Neural cell (in vitro differentiated cells): ENCODE data around the gene SLC25A26. TPM values are rescaled to one million over a fixed set of nuclear protein-coding genes. Genes with fewer than 3 reads are reported as not detected.

Experiments used
- H2AFZ ChIP-seq: fragments of 200-600, 300-800 bp; sonication (generic), shearing (Covaris generic); 2 replicates; pipeline ENCODE4 v1.6.0; 2014; ENCODE audit warnings: low read depth, mild to moderate bottlenecking, antibody characterized with exemption, low read length, moderate library complexity
- H3F3A ChIP-seq: fragments of 200-600 bp; shearing (Covaris generic); 2 replicates; pipeline ENCODE4 v1.6.1; 2016; ENCODE audit warnings: mild to moderate bottlenecking, moderate library complexity, mixed read lengths, antibody characterized with exemption, low read length; ENCODE audit not compliant: insufficient read depth, poor library complexity, severe bottlenecking
- H3K27ac ChIP-seq: fragments of 200-600, 300-800 bp; sonication (generic), shearing (Covaris generic); 2 replicates; pipeline ENCODE4 v1.5.1; 2014; ENCODE audit warnings: mild to moderate bottlenecking, low read length, moderate library complexity
- H3K27me3 ChIP-seq: fragments of 300-800, 200-600 bp; sonication (generic), shearing (Covaris generic); 2 replicates; pipeline ENCODE4 v1.6.0; 2014; ENCODE audit warnings: mild to moderate bottlenecking, low read depth, low read length, moderate library complexity; ENCODE audit not compliant: insufficient read depth
- H3K36me3 ChIP-seq: fragments of 300-800, 200-600 bp; sonication (generic), shearing (Covaris generic); 2 replicates; pipeline ENCODE4 v1.5.1; 2014; ENCODE audit warnings: mild to moderate bottlenecking, antibody characterized with exemption, low read length, moderate library complexity; ENCODE audit not compliant: insufficient read depth
- H3K4me2 ChIP-seq: fragments of 300-800, 200-600 bp; sonication (generic), shearing (Covaris generic); 2 replicates; pipeline ENCODE4 v1.6.0; 2014; ENCODE audit warnings: mild to moderate bottlenecking, low read length
- H3K4me3 ChIP-seq: fragments of 300-800, 200-600 bp; sonication (generic), shearing (Covaris generic); 2 replicates; pipeline ENCODE4 v1.5.1; 2014; ENCODE audit warnings: mild to moderate bottlenecking, low read length, moderate library complexity
- H3K79me2 ChIP-seq: fragments of 200-600 bp; shearing (Covaris generic); replicated peaks from 2 replicates; pipeline ENCODE4 v1.6.0; 2014; ENCODE audit warnings: mild to moderate bottlenecking, low read length, moderate library complexity; ENCODE audit not compliant: insufficient read depth
- H3K9ac ChIP-seq: fragments of 300-800, 200-600 bp; sonication (generic), shearing (Covaris generic); 2 replicates; pipeline ENCODE4 v1.6.1; 2016; ENCODE audit warnings: mild to moderate bottlenecking, low read length, mixed read lengths
- H3K9me2 ChIP-seq: fragments of 200-600 bp; shearing (Covaris generic); 2 replicates; pipeline ENCODE4 v1.6.1; 2016; ENCODE audit warnings: mild to moderate bottlenecking, low read length, mixed read lengths; ENCODE audit not compliant: insufficient read depth
- H3K9me3 ChIP-seq: fragments of 200-600, 300-800 bp; sonication (generic), shearing (Covaris generic); 2 replicates; pipeline ENCODE4 v1.6.1; 2016; ENCODE audit warnings: mild to moderate bottlenecking, mixed run types, low read length, moderate library complexity, mixed read lengths
- H4K20me1 ChIP-seq: fragments of 200-600 bp; shearing (Covaris generic); 2 replicates; pipeline ENCODE4 v1.6.1; 2016; ENCODE audit warnings: mild to moderate bottlenecking, mixed run types; ENCODE audit not compliant: insufficient read depth
- EP300 ChIP-seq: fragments of 450-650 bp; conservative IDR thresholded peaks from 2 replicates; pipeline ENCODE4 v1.6.1; 2014; ENCODE audit warnings: antibody characterized with exemption, mild to moderate bottlenecking, moderate library complexity; ENCODE audit not compliant: poor library complexity, severe bottlenecking
- EZH2 ChIP-seq: fragments of 200-600, 300-800 bp; shearing (Covaris generic), sonication (generic); IDR thresholded peaks from 2 replicates; pipeline ENCODE4 v1.6.1; 2014; ENCODE audit warnings: antibody characterized with exemption, low read length, borderline replicate concordance, mild to moderate bottlenecking; ENCODE audit not compliant: insufficient read depth, poor library complexity, severe bottlenecking
- MXI1 ChIP-seq: fragments of 450-650 bp; conservative IDR thresholded peaks from 2 replicates; pipeline ENCODE4 v1.6.1; 2014; ENCODE audit warnings: antibody characterized with exemption, mild to moderate bottlenecking; ENCODE audit not compliant: poor library complexity, severe bottlenecking
- POLR2AphosphoS5 ChIP-seq: IDR thresholded peaks from 2 replicates; pipeline ENCODE4 v1.6.1; 2012
- RAD21 ChIP-seq: fragments of 450-650 bp; conservative IDR thresholded peaks from 2 replicates; pipeline ENCODE4 v1.6.1; 2014; ENCODE audit warnings: antibody characterized with exemption, mild to moderate bottlenecking, moderate library complexity
- SMC3 ChIP-seq: fragments of 450-650 bp; conservative IDR thresholded peaks from 2 replicates; pipeline ENCODE4 v1.6.1; 2014; ENCODE audit warnings: antibody characterized with exemption, mild to moderate bottlenecking, moderate library complexity; ENCODE audit not compliant: poor library complexity
- TAF1 ChIP-seq: IDR thresholded peaks from 2 replicates; pipeline ENCODE4 v1.6.1; 2012; ENCODE audit warnings: low read depth
- polyA plus RNA-seq: library from polyadenylated mRNA; depleted of rRNA; stranded (reverse); fragments of >200 nt; gene quantifications from 2 replicates; pipeline ENCODE4 v1.2.3, GENCODE V29; 2014
- TF ChIP-seq, protein P1 (sequence below): fragments of 450-650 bp; IDR thresholded peaks from 2 replicates; pipeline ENCODE4 v1.5.1; 2014; ENCODE audit warnings: antibody characterized with exemption, mild to moderate bottlenecking, moderate library complexity; ENCODE audit not compliant: poor library complexity, severe bottlenecking
- TF ChIP-seq, protein P2 (sequence below): IDR thresholded peaks from 2 replicates; pipeline ENCODE4 v1.6.1; 2012; ENCODE audit warnings: borderline replicate concordance

SLC25A26 gene
- polyA plus RNA-seq, 1 donor from 2014 or later = 21.0 TPM

DNA sequence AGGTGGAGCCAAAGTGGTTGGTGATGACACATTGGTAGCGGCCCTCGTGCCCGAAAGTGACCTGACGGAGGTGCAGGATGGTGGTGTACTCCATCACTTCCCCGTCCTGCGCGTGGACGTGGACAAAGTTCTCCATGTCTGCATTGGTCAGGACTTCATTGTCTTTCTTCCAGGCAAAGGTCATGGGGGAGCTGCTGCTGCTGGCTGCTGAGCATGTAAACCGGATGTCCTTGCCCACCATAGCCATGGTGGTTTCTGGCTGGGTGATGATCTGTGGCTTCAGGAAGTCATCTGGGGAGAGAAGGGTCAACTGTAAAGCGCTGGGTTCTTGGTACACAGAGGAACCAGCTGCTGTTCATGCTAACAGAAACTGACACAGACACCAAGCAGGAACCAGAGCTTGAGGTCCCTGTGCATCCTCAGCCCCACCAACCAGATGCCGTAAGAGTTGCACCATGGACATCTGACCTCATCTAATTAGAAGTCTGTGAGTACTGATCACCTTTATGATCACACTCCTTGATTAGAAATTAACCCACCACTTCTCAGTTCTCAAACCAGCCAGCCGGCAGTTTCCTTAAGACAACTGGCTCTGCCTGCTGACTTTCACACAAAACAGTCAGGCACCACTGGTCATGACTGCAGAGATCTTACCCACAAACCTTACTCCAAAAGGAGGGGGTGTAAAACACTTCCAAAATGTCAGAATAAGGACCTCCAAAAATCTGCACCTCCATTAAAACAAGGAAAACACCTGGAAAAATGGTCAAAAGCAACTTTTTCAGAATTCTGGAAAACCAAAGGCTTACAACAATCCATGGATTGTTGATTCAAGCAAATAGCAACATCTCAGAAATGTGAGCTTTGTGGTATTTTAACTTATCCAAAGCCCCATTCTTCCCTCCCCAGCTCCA, 165.5 kb downstream of the SLC25A26 start:
- Histone ChIP-seq H3K4me3 (no peak overlapping the region), H3F3A (no peaks in the 10 kb centered on the region), H3K4me2 (no peak overlapping the region), H3K9ac (no peak overlapping the region), H3K9me3 (no peaks in the 10 kb centered on the region), H3K79me2 (no peaks in the 10 kb centered on the region), H3K27me3 (no peaks in the 10 kb centered on the region), H4K20me1 (no peaks in the 10 kb centered on the region), H3K36me3 (peaks cover 6% of the 10 kb centered on the region), H3K27ac (no peak overlapping the region), H3K9me2 (no peaks in the 10 kb centered on the region), H2AFZ (no peak overlapping the region)
- TF ChIP-seq TAF1 (no peak), EZH2 (no peak), EP300 (no peak), MXI1 (no peak), SMC3 (no peak), RAD21 (no peak)
- TF ChIP-seq, protein P1, sequence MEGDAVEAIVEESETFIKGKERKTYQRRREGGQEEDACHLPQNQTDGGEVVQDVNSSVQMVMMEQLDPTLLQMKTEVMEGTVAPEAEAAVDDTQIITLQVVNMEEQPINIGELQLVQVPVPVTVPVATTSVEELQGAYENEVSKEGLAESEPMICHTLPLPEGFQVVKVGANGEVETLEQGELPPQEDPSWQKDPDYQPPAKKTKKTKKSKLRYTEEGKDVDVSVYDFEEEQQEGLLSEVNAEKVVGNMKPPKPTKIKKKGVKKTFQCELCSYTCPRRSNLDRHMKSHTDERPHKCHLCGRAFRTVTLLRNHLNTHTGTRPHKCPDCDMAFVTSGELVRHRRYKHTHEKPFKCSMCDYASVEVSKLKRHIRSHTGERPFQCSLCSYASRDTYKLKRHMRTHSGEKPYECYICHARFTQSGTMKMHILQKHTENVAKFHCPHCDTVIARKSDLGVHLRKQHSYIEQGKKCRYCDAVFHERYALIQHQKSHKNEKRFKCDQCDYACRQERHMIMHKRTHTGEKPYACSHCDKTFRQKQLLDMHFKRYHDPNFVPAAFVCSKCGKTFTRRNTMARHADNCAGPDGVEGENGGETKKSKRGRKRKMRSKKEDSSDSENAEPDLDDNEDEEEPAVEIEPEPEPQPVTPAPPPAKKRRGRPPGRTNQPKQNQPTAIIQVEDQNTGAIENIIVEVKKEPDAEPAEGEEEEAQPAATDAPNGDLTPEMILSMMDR = no peak

DNA sequence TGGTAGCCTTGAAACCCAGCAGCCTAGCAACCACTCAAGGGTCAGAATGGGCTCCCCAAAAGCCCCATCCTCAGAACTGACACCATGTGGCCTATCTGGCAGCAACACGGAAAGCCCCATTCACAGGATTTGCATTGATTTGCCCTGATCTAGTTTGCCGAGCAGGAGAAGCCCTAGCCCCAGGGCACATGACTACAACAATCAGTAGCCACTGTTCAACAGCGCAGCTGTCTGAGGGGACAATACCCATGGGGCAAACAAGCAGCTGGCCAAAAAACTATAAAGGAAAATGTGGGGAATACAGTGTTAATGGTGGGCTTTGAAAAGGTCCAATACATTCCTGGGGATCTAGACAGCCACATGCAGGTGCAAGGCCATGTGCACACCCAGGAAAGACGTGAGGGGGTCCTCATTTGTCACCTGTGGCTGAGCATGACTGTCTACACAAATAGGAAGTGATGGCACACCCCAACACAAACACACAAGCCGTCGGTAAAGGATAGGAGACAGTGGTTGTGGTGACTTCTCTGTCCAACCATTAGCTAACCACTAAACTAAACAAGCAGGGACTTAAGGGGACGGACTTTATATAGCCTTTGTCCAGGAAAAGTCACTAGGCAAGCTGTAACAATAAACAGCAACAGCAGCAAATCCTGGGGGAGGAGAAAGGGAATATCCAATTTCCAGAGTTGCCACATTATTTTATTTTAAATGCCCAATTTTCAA, 166.3 kb downstream of the SLC25A26 start:
- TF ChIP-seq, protein P2, sequence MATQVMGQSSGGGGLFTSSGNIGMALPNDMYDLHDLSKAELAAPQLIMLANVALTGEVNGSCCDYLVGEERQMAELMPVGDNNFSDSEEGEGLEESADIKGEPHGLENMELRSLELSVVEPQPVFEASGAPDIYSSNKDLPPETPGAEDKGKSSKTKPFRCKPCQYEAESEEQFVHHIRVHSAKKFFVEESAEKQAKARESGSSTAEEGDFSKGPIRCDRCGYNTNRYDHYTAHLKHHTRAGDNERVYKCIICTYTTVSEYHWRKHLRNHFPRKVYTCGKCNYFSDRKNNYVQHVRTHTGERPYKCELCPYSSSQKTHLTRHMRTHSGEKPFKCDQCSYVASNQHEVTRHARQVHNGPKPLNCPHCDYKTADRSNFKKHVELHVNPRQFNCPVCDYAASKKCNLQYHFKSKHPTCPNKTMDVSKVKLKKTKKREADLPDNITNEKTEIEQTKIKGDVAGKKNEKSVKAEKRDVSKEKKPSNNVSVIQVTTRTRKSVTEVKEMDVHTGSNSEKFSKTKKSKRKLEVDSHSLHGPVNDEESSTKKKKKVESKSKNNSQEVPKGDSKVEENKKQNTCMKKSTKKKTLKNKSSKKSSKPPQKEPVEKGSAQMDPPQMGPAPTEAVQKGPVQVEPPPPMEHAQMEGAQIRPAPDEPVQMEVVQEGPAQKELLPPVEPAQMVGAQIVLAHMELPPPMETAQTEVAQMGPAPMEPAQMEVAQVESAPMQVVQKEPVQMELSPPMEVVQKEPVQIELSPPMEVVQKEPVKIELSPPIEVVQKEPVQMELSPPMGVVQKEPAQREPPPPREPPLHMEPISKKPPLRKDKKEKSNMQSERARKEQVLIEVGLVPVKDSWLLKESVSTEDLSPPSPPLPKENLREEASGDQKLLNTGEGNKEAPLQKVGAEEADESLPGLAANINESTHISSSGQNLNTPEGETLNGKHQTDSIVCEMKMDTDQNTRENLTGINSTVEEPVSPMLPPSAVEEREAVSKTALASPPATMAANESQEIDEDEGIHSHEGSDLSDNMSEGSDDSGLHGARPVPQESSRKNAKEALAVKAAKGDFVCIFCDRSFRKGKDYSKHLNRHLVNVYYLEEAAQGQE = no peak
- TF ChIP-seq EZH2 = no peak
- TF ChIP-seq MXI1 = no peak
- TF ChIP-seq SMC3 = no peak
- TF ChIP-seq TAF1 = no peak
- no peak for TF ChIP-seq EP300
- TF ChIP-seq, protein P1 = no peak
- TF ChIP-seq RAD21 = no peak
- no peak for TF ChIP-seq POLR2AphosphoS5
- no peak overlapping the region for H3K4me2 ChIP-seq
- no peaks in the 10 kb centered on the region for H3K9me3 ChIP-seq
- no peaks in the 10 kb centered on the region for H3F3A ChIP-seq
- H3K27ac ChIP-seq = no peak overlapping the region
- H3K4me3 ChIP-seq = no peak overlapping the region
- H2AFZ ChIP-seq = no peak overlapping the region
- H4K20me1 ChIP-seq = no peaks in the 10 kb centered on the region
- peaks cover 6% of the 10 kb centered on the region for H3K36me3 ChIP-seq
- no peaks in the 10 kb centered on the region for H3K79me2 ChIP-seq
- H3K9ac ChIP-seq = no peak overlapping the region
- no peaks in the 10 kb centered on the region for H3K9me2 ChIP-seq
- no peaks in the 10 kb centered on the region for H3K27me3 ChIP-seq
